GM10248 (cell line): ENCODE measurements around the gene AGBL5.

Source experiments
- CTCF ChIA-PET: fragments of 300-600 bp; sonication (Branson Sonifier 250); formaldehyde crosslinking; extraction: SDS; loops from one replicate; lab custom pipeline; 2021; ENCODE audit warnings: antibody characterized with exemption; lab: Yijun Ruan, JAX
- POLR2A ChIA-PET: fragments of 350-650 bp; sonication (Branson Sonifier 250); formaldehyde crosslinking; extraction: SDS; loops from one replicate; lab custom pipeline; 2020; ENCODE audit warnings: antibody characterized with exemption; lab: Yijun Ruan, JAX
- DNase-seq: peaks from one replicate; pipeline ENCODE4 v3.0.0; 2012; ENCODE audit errors: extremely low spot score
- TF ChIP-seq, protein P1 (sequence below): IDR thresholded peaks from 2 replicates; pipeline ENCODE4 v1.5.1; 2012; ENCODE audit warnings: mild to moderate bottlenecking, low read depth; ENCODE audit errors: extremely low read depth, missing control alignments, control extremely low read depth

The AGBL5 gene

DNA sequence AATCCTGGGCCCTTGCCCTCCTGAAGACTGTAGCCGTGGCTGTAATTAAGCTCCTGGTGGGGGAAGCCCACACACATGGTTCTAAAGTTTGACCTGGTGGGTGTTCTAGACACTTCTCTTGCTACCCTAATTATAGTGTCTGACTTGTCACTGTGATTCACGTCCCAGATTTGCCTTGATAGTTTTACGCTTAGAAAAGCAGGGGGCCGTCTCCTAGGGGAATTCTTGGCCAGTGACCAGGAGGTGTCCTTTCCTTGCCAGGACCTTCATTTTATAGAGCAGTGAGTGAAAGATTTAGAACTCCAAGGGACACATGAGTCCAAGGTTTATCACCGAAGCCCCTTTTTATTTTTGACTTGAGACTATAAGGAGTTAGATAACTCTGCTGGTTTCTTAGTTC lies 9.7 kb upstream of the AGBL5 start:
- ChIA-PET CTCF (interaction anchor here (0.6 to 1.6 kb wide), 6 partner anchors 9 to 129 kb away, joined by 3 to 5 read pairs (median 3); partner anchors contain the start of gene KHK), POLR2A (interaction anchor here (1.0 to 4.0 kb wide), 2 partner anchors 8 kb away, joined by 3 to 30 read pairs; partner anchors contain the start of gene AGBL5)
- TF ChIP-seq, protein P1, sequence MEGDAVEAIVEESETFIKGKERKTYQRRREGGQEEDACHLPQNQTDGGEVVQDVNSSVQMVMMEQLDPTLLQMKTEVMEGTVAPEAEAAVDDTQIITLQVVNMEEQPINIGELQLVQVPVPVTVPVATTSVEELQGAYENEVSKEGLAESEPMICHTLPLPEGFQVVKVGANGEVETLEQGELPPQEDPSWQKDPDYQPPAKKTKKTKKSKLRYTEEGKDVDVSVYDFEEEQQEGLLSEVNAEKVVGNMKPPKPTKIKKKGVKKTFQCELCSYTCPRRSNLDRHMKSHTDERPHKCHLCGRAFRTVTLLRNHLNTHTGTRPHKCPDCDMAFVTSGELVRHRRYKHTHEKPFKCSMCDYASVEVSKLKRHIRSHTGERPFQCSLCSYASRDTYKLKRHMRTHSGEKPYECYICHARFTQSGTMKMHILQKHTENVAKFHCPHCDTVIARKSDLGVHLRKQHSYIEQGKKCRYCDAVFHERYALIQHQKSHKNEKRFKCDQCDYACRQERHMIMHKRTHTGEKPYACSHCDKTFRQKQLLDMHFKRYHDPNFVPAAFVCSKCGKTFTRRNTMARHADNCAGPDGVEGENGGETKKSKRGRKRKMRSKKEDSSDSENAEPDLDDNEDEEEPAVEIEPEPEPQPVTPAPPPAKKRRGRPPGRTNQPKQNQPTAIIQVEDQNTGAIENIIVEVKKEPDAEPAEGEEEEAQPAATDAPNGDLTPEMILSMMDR, result no peak
- DNase-seq, result peak; percentile 40

DNA sequence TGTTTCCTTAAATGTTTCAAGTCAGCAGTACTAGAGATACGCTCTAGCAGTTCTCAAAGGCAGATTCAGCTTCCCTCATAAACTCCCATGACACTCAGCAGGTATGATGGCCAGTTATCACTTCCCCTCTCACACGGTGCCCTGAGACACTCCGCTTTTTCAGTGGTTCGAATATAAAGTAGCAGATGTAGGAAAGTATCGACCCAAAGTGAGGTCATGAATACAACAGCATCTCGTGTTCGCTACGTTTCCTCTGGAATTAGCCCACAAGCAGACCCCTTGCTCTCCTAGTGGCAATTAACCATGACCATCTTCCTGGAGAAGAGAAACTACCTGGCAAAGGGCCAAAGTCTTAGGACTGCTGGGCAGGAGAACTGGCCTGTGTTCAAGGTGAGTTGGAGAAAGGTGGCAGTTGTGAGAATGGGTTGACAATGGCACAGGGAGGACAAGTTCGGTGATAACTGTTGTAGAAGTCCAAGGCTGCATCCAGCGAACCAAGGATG lies 9.3 kb upstream of the AGBL5 start:
- peak; percentile 67 for DNase-seq
- TF ChIP-seq, protein P1, result no peak
- POLR2A ChIA-PET, result interaction anchor here (1.0 to 4.0 kb wide), 2 partner anchors 8 to 9 kb away, joined by 3 to 30 read pairs; partner anchors contain the start of gene AGBL5
- CTCF ChIA-PET, result interaction anchor here (0.6 to 1.6 kb wide), 5 partner anchors 8 to 128 kb away, joined by 3 to 5 read pairs (median 3); partner anchors contain the start of gene KHK

DNA sequence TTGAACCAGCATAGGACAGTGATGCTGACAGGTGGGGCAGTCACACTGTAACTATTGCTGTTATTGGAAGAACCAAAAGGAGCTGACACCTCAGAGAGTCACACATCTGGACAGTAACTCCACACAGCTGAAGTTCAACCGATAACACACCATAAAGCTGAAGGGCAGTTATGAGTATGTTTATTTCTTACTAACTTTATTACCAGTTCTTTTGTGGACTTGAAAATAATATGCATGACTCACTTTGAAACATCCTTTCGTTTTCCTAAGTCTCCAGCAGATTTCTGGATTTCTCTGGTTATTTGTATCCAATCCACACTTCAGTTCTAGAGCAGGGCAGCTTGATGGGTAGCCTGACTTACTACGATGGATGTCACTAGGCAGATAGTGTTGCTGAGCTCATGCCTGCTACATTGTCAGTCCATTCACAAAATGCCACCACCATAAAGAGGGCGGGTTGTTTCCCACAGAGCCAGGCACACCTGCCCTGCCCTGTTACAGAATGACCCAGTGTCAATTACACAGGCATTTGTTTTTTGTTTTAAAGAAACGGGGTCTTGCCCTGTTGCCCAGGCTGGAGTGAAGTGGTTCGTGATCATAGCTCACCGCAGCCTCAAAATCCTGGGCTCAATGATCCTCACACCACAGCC lies 8.4 kb upstream of the AGBL5 start:
- TF ChIP-seq, protein P1, result no peak
- DNase-seq, result no peak
- CTCF ChIA-PET, result interaction anchor here (1.2 kb wide), 2 partner anchors 10 to 60 kb away, joined by 3 to 5 read pairs; no protein-coding TSS in a partner anchor
- POLR2A ChIA-PET, result interaction anchor here (4.0 kb wide), 1 partner anchor 7 kb away, joined by 30 read pairs; the partner anchor contains the start of gene AGBL5

DNA sequence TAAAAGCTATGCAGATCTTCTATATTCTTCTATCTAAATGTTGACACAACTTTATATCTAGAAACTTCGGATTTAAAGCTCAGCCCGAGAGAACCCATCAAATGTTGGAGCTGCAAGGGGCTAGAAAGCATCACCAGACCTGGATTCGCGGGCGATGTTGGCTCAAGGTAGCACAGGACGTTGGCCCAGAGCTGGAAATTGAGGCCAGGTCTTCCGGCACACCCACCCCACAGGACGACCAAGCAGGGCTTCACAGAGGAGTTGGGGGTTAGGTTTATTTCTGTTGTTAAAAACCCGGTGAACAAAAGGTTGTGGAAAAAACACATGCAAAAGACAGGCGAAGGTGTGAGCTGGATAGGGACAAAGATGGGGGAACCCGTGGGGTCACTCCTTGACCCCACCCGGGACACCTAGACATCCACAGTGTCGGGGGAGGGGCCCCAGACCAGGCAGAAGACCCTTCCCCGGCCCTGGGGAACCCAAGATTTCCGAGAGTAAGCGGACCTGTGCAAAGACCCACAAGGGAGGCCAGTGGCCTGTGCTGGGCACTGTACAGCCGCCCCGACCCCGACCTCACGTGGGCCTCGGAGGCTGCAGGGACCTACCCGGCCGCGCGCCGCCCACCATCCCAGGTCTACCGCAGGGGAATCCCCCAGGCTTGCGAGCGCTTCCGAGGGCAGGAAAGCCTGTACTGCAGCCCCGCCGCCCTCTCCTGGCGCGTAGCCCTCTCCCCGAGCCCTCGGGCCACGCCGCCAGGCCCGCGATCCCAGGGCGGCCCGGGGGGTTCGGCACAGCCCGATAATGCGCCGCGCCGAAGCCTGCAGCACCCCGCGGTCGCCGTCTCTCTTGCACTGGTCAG lies 1.8 kb upstream of the AGBL5 start:
- peak; percentile 85 for DNase-seq
- POLR2A ChIA-PET, result interaction anchor here (0.7 to 3.5 kb wide), 6 partner anchors 9 to 39 kb away, joined by 3 to 30 read pairs (median 9); no protein-coding TSS in a partner anchor
- TF ChIP-seq, protein P1, result no peak
- CTCF ChIA-PET, result interaction anchor here (0.9 to 8.7 kb wide), 12 partner anchors 8 to 230 kb away, joined by 3 to 66 read pairs (median 5); partner anchors contain the start of genes OST4 and TMEM214

DNA sequence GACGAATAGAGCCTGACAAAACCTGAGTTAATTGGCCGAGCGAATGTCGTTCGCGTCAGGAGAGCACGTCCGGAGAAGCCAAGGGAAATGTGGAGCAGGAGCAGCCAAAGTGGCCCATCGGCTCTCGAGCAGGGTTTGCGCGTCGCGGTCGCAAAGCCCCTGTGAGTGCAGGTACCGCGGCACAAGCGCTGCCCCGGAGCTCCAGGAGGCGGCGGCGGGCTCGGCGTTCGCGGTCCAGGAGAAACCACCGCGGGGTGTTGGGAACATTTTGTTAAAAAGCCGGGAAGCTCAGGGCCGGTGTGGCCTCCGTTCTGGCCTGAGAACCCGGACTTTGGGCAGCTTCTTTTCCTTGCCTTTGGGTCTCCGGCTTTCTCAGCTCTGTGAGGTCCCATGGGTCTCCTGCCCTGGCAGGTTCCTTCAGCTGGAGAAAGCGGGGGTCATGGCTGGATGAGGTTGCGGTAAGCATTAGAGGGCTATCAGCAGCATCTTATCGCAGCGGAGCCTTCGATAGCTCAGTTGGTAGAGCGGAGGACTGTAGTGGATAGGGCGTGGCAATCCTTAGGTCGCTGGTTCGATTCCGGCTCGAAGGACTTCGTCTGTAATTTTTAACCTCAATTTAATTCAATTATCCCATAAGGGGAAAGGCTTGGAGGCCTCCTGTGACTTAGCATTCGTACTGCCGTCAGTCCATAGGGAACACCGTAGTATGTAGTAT lies 1.0 kb upstream of the AGBL5 start:
- TF ChIP-seq, protein P1, result peak; percentile 7
- peak; percentile 85 for DNase-seq
- POLR2A ChIA-PET, result interaction anchor here (0.7 to 3.5 kb wide), 14 partner anchors 9 to 1172 kb away, joined by 3 to 30 read pairs (median 4); partner anchors contain the start of genes ASXL2, MPV17 and PPM1G
- CTCF ChIA-PET, result interaction anchor here (0.9 to 8.7 kb wide), 12 partner anchors 9 to 230 kb away, joined by 3 to 66 read pairs (median 6); partner anchors contain the start of genes OST4 and TMEM214
